Esophagus muscularis mucosa (tissue), 4 donors: Measurements from ENCODE around the gene HEPN1. TPM values are rescaled to one million over a fixed set of nuclear protein-coding genes. Genes with fewer than 3 reads are reported as not detected.

Source experiments
- DNase-seq: peaks from one replicate; pipeline ENCODE4 v3.0.0-alpha.2; 2017; ENCODE audit errors: extremely low spot score
- H3K27ac ChIP-seq, 4 donors: fragments of 200-600 bp; sonication (generic); replicated peaks in 1 of 4; 1 replicate in 3 of 4; 2 replicates in 1 of 4; pipeline ENCODE4 v1.5.1; 2016 to 2019; ENCODE audit warnings: mild to moderate bottlenecking in 1 of 4
- H3K27me3 ChIP-seq, 4 donors: fragments of 200-600 bp; sonication (generic); one replicate each; pipeline versions ENCODE4 v1.5.1 to v1.6.0; 2016 to 2019
- H3K36me3 ChIP-seq, 4 donors: fragments of 200-600 bp; sonication (generic); one replicate each; pipeline ENCODE4 v1.5.1; 2016 to 2019
- H3K4me1 ChIP-seq, 4 donors: fragments of 200-600 bp; sonication (generic); one replicate each; pipeline ENCODE4 v1.5.1; 2016 to 2019
- H3K4me3 ChIP-seq, 4 donors: fragments of 200-600 bp; sonication (generic); 1 replicate in 2 of 4; 2 replicates in 2 of 4; pipeline ENCODE4 v1.5.1; 2016 to 2019; ENCODE audit warnings: mild to moderate bottlenecking in 4 of 4, moderate library complexity in 1 of 4
- H3K9me3 ChIP-seq, 4 donors: fragments of 200-600 bp; sonication (generic); 1 replicate in 3 of 4; 2 replicates in 1 of 4; pipeline ENCODE4 v1.5.1; 2016 to 2019
- CTCF ChIP-seq, 3 experiments: fragments of 200-600 bp in 2 of 3; fragments of 450-650 bp in 1 of 3; sonication (generic) in 2 of 3; IDR thresholded peaks; one replicate each; pipeline ENCODE4 v1.5.1; 2017 to 2019; ENCODE audit warnings: antibody characterized with exemption in 3 of 3, mild to moderate bottlenecking in 2 of 3, moderate library complexity in 1 of 3
- EP300 ChIP-seq: sonication (generic); formaldehyde crosslinking; IDR thresholded peaks from one replicate; pipeline ENCODE4 v1.6.1; 2017; ENCODE audit warnings: antibody characterized with exemption
- POLR2A ChIP-seq: fragments of 450-650 bp; IDR thresholded peaks from one replicate; pipeline ENCODE4 v1.6.1; 2017; ENCODE audit warnings: antibody characterized with exemption, moderate library complexity, mild to moderate bottlenecking, low read depth
- POLR2AphosphoS5 ChIP-seq, 2 donors: sonication (generic); formaldehyde crosslinking; IDR thresholded peaks; one replicate each; pipeline ENCODE4 v1.6.1; 2017; ENCODE audit warnings: antibody characterized with exemption in 2 of 2
- WGBS: methylation state at CpG from one replicate; pipeline ENCODE4 v1.1.5; 2018; 5-methylcytosine and 5-hydroxymethylcytosine counted together
- intact Hi-C: fragments of 100-400 bp; cut with DNase I; formaldehyde crosslinking; loops from one replicate; pipeline ENCODE4 v1.15.1; 2023
- total RNA-seq, 4 donors: library from RNA; depleted of rRNA; stranded (reverse); fragments of >200 nt; gene quantifications; one replicate each; pipeline versions ENCODE4 v1.1.0 to v1.2.1, GENCODE V29; 2016

The HEPN1 gene
- total RNA-seq, 4 donors from 2014 or later, result not detected

- DNase-seq, result no peak
Observed at GRCh38 chr11:124872741-124873140, 46.3 kb upstream of the HEPN1 start.

GRCh38 chr11:124873951-124874350, 45.1 kb upstream of the HEPN1 start:
- intact Hi-C loops, result no loop called here
- H3K4me1 ChIP-seq, result peaks cover 22 to 34% (median 30%) of the 10 kb centered on the region in 4 donors
- H3K27me3 ChIP-seq, result peaks cover 0 to 57% (median 15%) of the 10 kb centered on the region in 4 donors
- H3K27ac ChIP-seq, result no peak overlapping the region
- no peak overlapping the region for H3K4me3 ChIP-seq
- no peaks in the 10 kb centered on the region for H3K36me3 ChIP-seq
- no peak for DNase-seq
- no peaks in the 10 kb centered on the region for H3K9me3 ChIP-seq
- TF ChIP-seq POLR2AphosphoS5 (IDR thresholded peaks at IDR 0.05) (no peak), EP300 (no peak), POLR2A (no peak), CTCF (IDR thresholded peaks at IDR 0.05) (no peak)
- 80% methylated on average over 8 of the region's 8 CpGs for WGBS

More at GRCh38 chr11:124872741-124873140, 46.3 kb upstream of the HEPN1 start:
- 0% methylated on average over 3 of the region's 9 CpGs for WGBS
- peaks cover 23 to 40% (median 33%) of the 10 kb centered on the region in 4 donors for H3K4me1 ChIP-seq
- no peaks in the 10 kb centered on the region for H3K9me3 ChIP-seq
- TF ChIP-seq POLR2AphosphoS5 (IDR thresholded peaks at IDR 0.05) (no peak), EP300 (no peak), CTCF (IDR thresholded peaks at IDR 0.05) (no peak), POLR2A (no peak)
- no peak overlapping the region for H3K27ac ChIP-seq
- H3K27me3 ChIP-seq, result peaks cover 0 to 69% (median 27%) of the 10 kb centered on the region in 4 donors
- intact Hi-C loops, result no loop called here
- H3K36me3 ChIP-seq, result no peaks in the 10 kb centered on the region
- no peak overlapping the region for H3K4me3 ChIP-seq

DNA sequence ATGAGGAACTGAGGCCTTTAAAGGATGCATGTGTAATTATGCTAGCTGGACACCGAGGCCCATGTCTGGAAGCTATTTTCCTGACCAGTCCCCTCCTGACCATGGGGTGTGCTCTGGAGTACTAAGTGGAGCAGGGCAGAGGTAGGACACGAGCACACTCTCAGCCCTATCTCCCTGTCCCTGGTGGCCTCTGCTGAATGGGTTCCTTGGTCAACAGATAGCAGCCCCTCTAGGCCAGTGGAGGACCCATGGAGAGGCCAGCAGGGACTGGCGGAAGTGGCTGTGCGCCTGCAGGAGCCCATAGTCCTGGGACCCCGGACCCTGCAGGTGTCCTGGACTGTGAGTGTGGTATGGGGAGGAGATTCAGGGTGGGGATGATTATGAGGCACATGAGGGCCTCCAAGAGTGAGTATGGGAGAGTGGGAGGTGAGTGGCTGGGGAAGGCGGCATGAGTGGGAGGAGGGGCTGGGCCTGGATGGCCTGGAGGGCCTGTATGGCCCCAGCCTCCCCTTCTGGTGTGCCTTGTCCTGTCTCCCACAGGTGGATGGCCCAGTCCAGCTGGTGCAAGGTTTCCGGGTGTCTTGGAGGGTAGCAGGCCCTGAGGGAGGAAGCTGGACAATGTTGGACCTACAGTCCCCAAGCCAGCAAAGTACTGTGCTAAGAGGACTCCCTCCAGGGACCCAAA, 44.3 kb upstream of the HEPN1 start:
- Histone ChIP-seq H3K27ac (no peak overlapping the region), H3K4me3 (no peak overlapping the region), H3K4me1 (peaks cover 17 to 28% (median 25%) of the 10 kb centered on the region in 4 donors), H3K27me3 (peaks cover 0 to 50% (median 7%) of the 10 kb centered on the region in 4 donors), H3K36me3 (no peaks in the 10 kb centered on the region), H3K9me3 (no peaks in the 10 kb centered on the region)
- DNase-seq, result no peak
- no peak for TF ChIP-seq POLR2AphosphoS5 (IDR thresholded peaks at IDR 0.05)
- no peak for TF ChIP-seq CTCF (IDR thresholded peaks at IDR 0.05)
- TF ChIP-seq EP300, result no peak
- intact Hi-C loops, result loop anchor here (5.0 kb wide), 1 partner anchor 78 kb away; the partner anchor contains the start of gene CCDC15
- WGBS, result 89% methylated on average over 7 of the region's 7 CpGs

GRCh38 chr11:124875401-124875800, 43.6 kb upstream of the HEPN1 start:
- peaks cover 17 to 30% (median 27%) of the 10 kb centered on the region in 4 donors for H3K4me1 ChIP-seq
- intact Hi-C loops, result loop anchor here (5.0 kb wide), 1 partner anchor 77 kb away; the partner anchor contains the start of gene CCDC15
- WGBS, result 60% methylated on average over 3 of the region's 3 CpGs
- no peaks in the 10 kb centered on the region for H3K36me3 ChIP-seq
- H3K9me3 ChIP-seq, result no peaks in the 10 kb centered on the region
- H3K4me3 ChIP-seq, result peak overlapping the region; percentile 58 to 83 (median 72)
- H3K27ac ChIP-seq, result no peak overlapping the region
- no peak for TF ChIP-seq EP300
- no peak for TF ChIP-seq POLR2A
- no peak for TF ChIP-seq CTCF (IDR thresholded peaks at IDR 0.05)
- no peak for TF ChIP-seq POLR2AphosphoS5 (IDR thresholded peaks at IDR 0.05)
- peaks cover 0 to 43% (median 4%) of the 10 kb centered on the region in 4 donors for H3K27me3 ChIP-seq
- no peak for DNase-seq
